ENCODE data around the gene ZSCAN31. TPM values are rescaled to one million over a fixed set of nuclear protein-coding genes. Genes with fewer than 3 reads are reported as not detected.
"Not testable (repeated sequence)": the region's sequence is repeated elsewhere in the genome, so short reads cannot be mapped to it uniquely, and the experiment has no call there.

Gene ZSCAN31
- total RNA-seq, 1 donor from 2014 or later: 0.21 TPM

DNA sequence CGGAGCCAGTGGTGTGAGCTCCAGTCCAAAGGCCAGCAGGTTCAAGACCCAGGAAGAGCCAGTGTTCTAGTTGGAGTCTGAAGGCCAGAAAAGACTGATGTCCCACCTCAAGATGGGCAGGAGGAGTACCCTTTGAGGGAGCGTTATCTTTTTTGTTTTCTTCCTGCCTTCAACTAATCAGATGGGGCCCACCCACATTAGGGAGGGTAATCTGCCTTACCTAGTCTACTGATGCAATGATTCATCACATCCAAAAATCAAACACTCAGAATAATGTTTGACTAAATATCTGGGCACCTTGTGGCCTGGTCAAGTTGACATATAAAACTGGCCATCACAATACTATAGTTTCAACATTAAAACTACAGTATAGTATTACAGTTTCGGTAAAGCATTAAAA, 33.5 kb upstream of the ZSCAN31 start:
- intact Hi-C loops (cut with DNase I): no loop called here
- no peaks in the 10 kb centered on the region for H3K9me3 ChIP-seq
- peaks cover 13 to 26% of the 10 kb centered on the region in 2 donors for H3K36me3 ChIP-seq
- H3K4me1 ChIP-seq: no peaks in the 10 kb centered on the region
- H3K27me3 ChIP-seq: no peaks in the 10 kb centered on the region
- H3K27ac ChIP-seq: no peak overlapping the region
- H3K4me3 ChIP-seq: no peak overlapping the region
- no peak for DNase-seq (ENCODE audit: low spot score in 2 of 2)
- TF ChIP-seq, protein P1, sequence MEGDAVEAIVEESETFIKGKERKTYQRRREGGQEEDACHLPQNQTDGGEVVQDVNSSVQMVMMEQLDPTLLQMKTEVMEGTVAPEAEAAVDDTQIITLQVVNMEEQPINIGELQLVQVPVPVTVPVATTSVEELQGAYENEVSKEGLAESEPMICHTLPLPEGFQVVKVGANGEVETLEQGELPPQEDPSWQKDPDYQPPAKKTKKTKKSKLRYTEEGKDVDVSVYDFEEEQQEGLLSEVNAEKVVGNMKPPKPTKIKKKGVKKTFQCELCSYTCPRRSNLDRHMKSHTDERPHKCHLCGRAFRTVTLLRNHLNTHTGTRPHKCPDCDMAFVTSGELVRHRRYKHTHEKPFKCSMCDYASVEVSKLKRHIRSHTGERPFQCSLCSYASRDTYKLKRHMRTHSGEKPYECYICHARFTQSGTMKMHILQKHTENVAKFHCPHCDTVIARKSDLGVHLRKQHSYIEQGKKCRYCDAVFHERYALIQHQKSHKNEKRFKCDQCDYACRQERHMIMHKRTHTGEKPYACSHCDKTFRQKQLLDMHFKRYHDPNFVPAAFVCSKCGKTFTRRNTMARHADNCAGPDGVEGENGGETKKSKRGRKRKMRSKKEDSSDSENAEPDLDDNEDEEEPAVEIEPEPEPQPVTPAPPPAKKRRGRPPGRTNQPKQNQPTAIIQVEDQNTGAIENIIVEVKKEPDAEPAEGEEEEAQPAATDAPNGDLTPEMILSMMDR (IDR thresholded peaks at IDR 0.05): no peak

DNA sequence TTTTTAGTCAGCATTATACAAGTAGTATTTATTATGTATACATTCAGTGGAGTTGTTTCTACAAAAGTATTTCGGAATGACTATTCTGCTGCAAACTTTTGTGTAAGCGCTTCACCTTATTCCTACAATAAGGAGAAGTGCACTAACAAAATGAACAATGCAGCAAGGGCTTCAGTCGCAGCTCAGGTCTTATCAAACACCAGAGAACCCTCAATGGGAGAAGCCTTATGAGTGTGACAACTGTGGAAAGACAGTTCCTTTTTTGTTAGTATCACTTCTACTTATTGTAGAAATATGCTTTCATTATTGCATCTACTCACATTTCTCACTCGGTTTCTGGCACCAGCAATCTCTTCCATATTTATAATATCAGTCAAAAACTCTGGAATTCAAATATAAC, 32.6 kb upstream of the ZSCAN31 start:
- DNase-seq (ENCODE audit: low spot score in 2 of 2): no peak
- intact Hi-C loops (cut with DNase I): no loop called here
- Histone ChIP-seq H3K27ac (no peak overlapping the region), H3K4me3 (no peak overlapping the region), H3K36me3 (peaks cover 13 to 35% of the 10 kb centered on the region in 2 donors), H3K4me1 (no peaks in the 10 kb centered on the region), H3K27me3 (no peaks in the 10 kb centered on the region), H3K9me3 (no peaks in the 10 kb centered on the region)
- TF ChIP-seq, protein P1 (IDR thresholded peaks at IDR 0.05): no peak

DNA sequence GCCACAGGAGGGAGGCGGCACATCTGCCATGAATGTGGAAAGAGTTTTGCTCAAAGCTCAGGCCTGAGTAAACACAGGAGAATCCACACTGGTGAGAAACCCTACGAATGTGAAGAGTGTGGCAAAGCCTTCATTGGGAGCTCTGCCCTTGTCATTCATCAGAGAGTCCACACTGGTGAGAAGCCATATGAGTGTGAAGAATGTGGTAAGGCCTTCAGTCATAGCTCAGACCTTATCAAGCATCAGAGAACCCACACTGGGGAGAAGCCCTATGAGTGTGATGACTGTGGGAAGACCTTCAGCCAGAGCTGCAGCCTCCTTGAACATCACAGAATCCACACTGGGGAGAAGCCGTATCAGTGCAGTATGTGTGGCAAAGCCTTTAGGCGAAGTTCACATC, 29.6 kb upstream of the ZSCAN31 start:
- H3K4me3 ChIP-seq; H3K4me1 ChIP-seq; H3K9me3 ChIP-seq; H3K27me3 ChIP-seq; intact Hi-C loops (cut with DNase I); DNase-seq (ENCODE audit: low spot score in 2 of 2); H3K27ac ChIP-seq: not testable (repeated sequence)
- peaks cover 13 to 50% of the 10 kb centered on the region in 2 donors for H3K36me3 ChIP-seq

DNA sequence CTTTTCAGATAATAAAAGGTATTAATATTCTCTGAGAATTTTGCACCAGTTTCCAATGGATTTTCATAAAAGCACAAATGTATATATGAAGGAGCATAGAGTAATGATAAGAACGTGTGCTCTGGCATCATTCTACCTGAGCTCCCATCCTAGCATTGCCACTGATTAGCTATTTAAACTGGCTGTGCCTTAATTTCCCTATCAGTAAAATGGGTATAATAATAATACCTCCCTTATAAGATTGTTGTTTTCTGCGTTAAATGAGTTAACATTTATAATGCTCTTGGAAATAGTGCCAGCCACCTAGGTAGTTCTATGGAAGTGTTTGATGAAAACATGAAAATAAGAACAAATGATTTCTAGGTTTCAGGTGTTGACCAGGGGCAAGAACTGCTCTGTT, 25.0 kb upstream of the ZSCAN31 start:
- no peak for DNase-seq (ENCODE audit: low spot score in 2 of 2)
- Histone ChIP-seq H3K4me3 (no peak overlapping the region), H3K27me3 (no peaks in the 10 kb centered on the region), H3K9me3 (no peaks in the 10 kb centered on the region), H3K4me1 (peaks cover 0 to 6% of the 10 kb centered on the region in 2 donors), H3K36me3 (peaks cover 11 to 43% of the 10 kb centered on the region in 2 donors), H3K27ac (no peak overlapping the region)
- TF ChIP-seq, protein P1 (IDR thresholded peaks at IDR 0.05): no peak
- intact Hi-C loops (cut with DNase I): no loop called here

DNA sequence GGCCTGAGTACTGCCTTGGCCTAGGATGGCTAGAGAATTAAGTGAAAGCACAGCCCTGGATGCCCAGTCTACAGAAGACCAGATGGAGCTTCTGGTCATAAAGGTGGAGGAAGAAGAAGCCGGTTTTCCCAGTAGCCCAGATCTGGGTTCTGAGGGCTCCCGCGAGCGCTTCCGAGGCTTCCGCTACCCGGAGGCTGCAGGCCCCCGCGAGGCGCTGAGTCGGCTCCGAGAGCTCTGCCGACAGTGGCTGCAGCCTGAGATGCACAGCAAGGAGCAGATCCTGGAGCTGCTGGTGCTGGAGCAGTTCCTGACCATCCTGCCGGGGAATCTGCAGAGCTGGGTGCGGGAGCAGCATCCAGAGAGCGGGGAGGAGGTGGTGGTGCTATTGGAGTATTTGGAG, 23.6 kb upstream of the ZSCAN31 start:
- H3K27me3 ChIP-seq; H3K4me1 ChIP-seq; H3K9me3 ChIP-seq; DNase-seq (ENCODE audit: low spot score in 2 of 2); H3K4me3 ChIP-seq; H3K27ac ChIP-seq: not testable (repeated sequence)
- peaks cover 0 to 29% of the 10 kb centered on the region in 2 donors for H3K36me3 ChIP-seq
- intact Hi-C loops (cut with DNase I): loop anchor here (5.0 to 10.0 kb wide), 2 partner anchors 237 to 1175 kb away; partner anchors contain the start of gene ZSCAN16

DNA sequence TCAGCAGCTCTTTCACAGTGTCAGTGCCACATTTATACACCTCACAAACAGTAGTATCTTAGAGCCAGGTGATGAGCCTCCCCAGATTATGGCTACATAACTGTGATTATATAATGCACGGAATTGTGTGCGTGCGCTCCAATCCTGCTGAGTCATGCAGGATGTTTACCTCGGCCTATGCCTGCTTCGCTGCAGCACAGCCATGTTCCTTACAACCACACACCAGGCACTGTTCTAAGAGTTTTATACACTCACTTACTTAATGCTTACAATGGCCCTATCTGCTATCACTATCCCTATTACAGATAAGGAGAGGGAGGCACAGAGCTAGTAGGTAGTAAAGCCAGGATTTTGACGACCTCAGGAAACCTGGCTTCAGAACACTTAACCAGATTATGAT, 21.1 kb upstream of the ZSCAN31 start:
- Histone ChIP-seq H3K4me1 (peaks cover 0 to 9% of the 10 kb centered on the region in 2 donors), H3K27me3 (no peaks in the 10 kb centered on the region), H3K36me3 (peaks cover 0 to 12% of the 10 kb centered on the region in 2 donors), H3K9me3 (no peaks in the 10 kb centered on the region), H3K4me3 (no peak overlapping the region), H3K27ac (no peak overlapping the region)
- TF ChIP-seq, protein P1 (IDR thresholded peaks at IDR 0.05): no peak
- intact Hi-C loops (cut with DNase I): loop anchor here (2.0 to 10.0 kb wide), 4 partner anchors 132 to 1172 kb away; partner anchors contain the start of genes ZSCAN16 and ZSCAN9
- DNase-seq (ENCODE audit: low spot score in 2 of 2): no peak

DNA sequence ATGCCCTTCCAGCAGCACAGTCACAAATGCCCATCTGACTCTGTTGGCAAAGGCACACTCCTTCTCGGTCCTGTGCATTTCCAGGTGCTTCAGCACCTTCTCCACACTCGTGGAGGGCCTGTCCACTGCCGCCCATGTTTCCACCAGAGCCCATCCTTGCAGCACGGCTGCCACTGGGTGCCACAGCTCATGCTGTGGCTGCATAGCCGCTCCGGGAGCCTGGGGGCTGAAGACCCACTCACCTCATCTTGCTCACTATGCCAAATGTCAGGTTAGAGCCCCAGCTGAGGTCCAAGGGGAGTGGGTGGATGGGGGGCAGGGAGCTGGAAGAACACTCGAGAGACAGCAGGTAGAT, 20.7 kb upstream of the ZSCAN31 start:
- DNase-seq (ENCODE audit: low spot score in 2 of 2): no peak
- H3K4me3 ChIP-seq: peak overlapping the region in 1 of 2 donors; percentile 64
- peak overlapping the region; percentile 53 to 76 for H3K27ac ChIP-seq
- no peaks in the 10 kb centered on the region for H3K9me3 ChIP-seq
- TF ChIP-seq, protein P1 (IDR thresholded peaks at IDR 0.05): no peak
- no peaks in the 10 kb centered on the region for H3K27me3 ChIP-seq
- peaks cover 0 to 8% of the 10 kb centered on the region in 2 donors for H3K36me3 ChIP-seq
- intact Hi-C loops (cut with DNase I): loop anchor here (1.0 to 10.0 kb wide), 5 partner anchors 104 to 1172 kb away; partner anchors contain the start of genes ZKSCAN4, ZSCAN16 and ZSCAN9
- peaks cover 0 to 9% of the 10 kb centered on the region in 2 donors for H3K4me1 ChIP-seq

All from ascending aorta (tissue), 2 donors.